GM12801 (cell line): Measurements from ENCODE around the gene PRSS38.

ENCODE experiments used
- CTCF ChIP-seq: IDR thresholded peaks from one replicate; pipeline ENCODE4 v1.5.1; 2011; ENCODE audit warnings: control low read depth; ENCODE audit not compliant: insufficient read length; ENCODE audit errors: extremely low read depth

PRSS38 gene

GRCh38 chr1:227838181-227838580, 22.7 kb downstream of the PRSS38 start:
- no peak for TF ChIP-seq CTCF

- no peak for TF ChIP-seq CTCF
Observed at GRCh38 chr1:227841096-227841495, 25.6 kb downstream of the PRSS38 start.

- no peak for TF ChIP-seq CTCF
Observed at GRCh38 chr1:227844320-227845146, 29.1 kb downstream of the PRSS38 start.

- no peak for TF ChIP-seq CTCF
Observed at GRCh38 chr1:227845147-227845458, 29.6 kb downstream of the PRSS38 start.

GRCh38 chr1:227845519-227845918, 30.0 kb downstream of the PRSS38 start:
- TF ChIP-seq CTCF: no peak

GRCh38 chr1:227846265-227846858, 30.9 kb downstream of the PRSS38 start:
- TF ChIP-seq CTCF: no peak

GRCh38 chr1:227848430-227848932, 33.0 kb downstream of the PRSS38 start:
- no peak for TF ChIP-seq CTCF
